HepG2 (cell line): ENCODE results near the gene NCMAP. TPM values are rescaled to one million over a fixed set of nuclear protein-coding genes. Genes with fewer than 3 reads are reported as not detected.

Source experiments
- ARID3A ChIP-seq: IDR thresholded peaks from 2 replicates; pipeline ENCODE4 v1.6.1; 2012; ENCODE audit warnings: low read depth, low read length, improper control_type of control experiment
- GABPA ChIP-seq, 2 experiments: IDR thresholded peaks; 2 replicates each; pipeline ENCODE4 v1.6.1; 2011 to 2016; ENCODE audit warnings: low read depth in 2 of 2, low read length in 1 of 2, missing biosample characterization in 1 of 2, missing genetic modification characterization in 1 of 2
- IRF2 ChIP-seq: IDR thresholded peaks from 2 replicates; pipeline ENCODE4 v1.6.1; 2018; ENCODE audit warnings: missing genetic modification reagents, missing compliant biosample characterization
- KLF9 ChIP-seq: IDR thresholded peaks from 2 replicates; pipeline ENCODE4 v1.6.1; 2016; ENCODE audit warnings: low read depth
- PLRG1 ChIP-seq: fragments of 450-650 bp; conservative IDR thresholded peaks from 2 replicates; pipeline ENCODE4 v1.6.1; 2016
- SKI ChIP-seq: fragments of 450-650 bp; IDR thresholded peaks from one replicate; pipeline ENCODE4 v1.6.1; 2018; ENCODE audit warnings: mild to moderate bottlenecking; ENCODE audit not compliant: partially characterized antibody
- ZBED4 ChIP-seq: sonication (generic); formaldehyde crosslinking; IDR thresholded peaks from 2 replicates; pipeline ENCODE4 v1.4.0; 2020; ENCODE audit warnings: missing genetic modification reagents, borderline replicate concordance
- ZFP36L1 ChIP-seq: sonication (generic); formaldehyde crosslinking; IDR thresholded peaks from 2 replicates; pipeline ENCODE4 v1.8.0; 2022; ENCODE audit warnings: mild to moderate bottlenecking, missing genetic modification reagents, moderate library complexity
- ZFX ChIP-seq: sonication (generic); formaldehyde crosslinking; IDR thresholded peaks from 2 replicates; pipeline ENCODE4 v1.4.0; 2020; ENCODE audit warnings: mild to moderate bottlenecking, low read depth, missing genetic modification reagents, moderate library complexity
- ZNF747 ChIP-seq: sonication (generic); formaldehyde crosslinking; IDR thresholded peaks from 2 replicates; pipeline ENCODE4 v1.8.1; 2023; ENCODE audit warnings: missing genetic modification reagents, mild to moderate bottlenecking, borderline replicate concordance
- ZSCAN9 ChIP-seq: IDR thresholded peaks from 2 replicates; pipeline ENCODE4 v1.6.1; 2016; ENCODE audit warnings: borderline replicate concordance
- polyA plus RNA-seq, 8 experiments: library from polyadenylated mRNA; depleted of rRNA in 3 of 8; stranded (reverse) in 7 of 8; unstranded in 1 of 8; fragments of >200 nt; fragmentation: Illumina TruSeq in 4 of 8; extraction: Trizol in 4 of 8; gene quantifications; 2 replicates each; pipeline versions ENCODE4 v1.2.1 to v1.2.3, GENCODE V29; 2011 to 2016; ENCODE audit warnings: low read depth in 4 of 8, missing spikeins in 1 of 8, mixed read lengths in 1 of 8; ENCODE audit not compliant: insufficient read depth in 1 of 8
- total RNA-seq, 5 experiments: library from RNA; depleted of rRNA; stranded (reverse); fragments of >200 nt; fragmentation: Illumina TruSeq; extraction: Trizol; gene quantifications; 2 replicates each; pipeline ENCODE4 v1.2.3, GENCODE V29; 2016; ENCODE audit warnings: low read depth in 1 of 5
- TF ChIP-seq, protein P1 (sequence below): sonication (generic); formaldehyde crosslinking; IDR thresholded peaks from 2 replicates; pipeline ENCODE4 v1.5.0; 2020; ENCODE audit warnings: missing genetic modification reagents
- TF ChIP-seq, protein P2 (sequence below): sonication (generic); formaldehyde crosslinking; IDR thresholded peaks from 2 replicates; pipeline ENCODE4 v1.8.1; 2023; ENCODE audit warnings: mild to moderate bottlenecking, missing genetic modification reagents, borderline replicate concordance
- TF ChIP-seq, protein P3 (sequence below): sonication (generic); formaldehyde crosslinking; IDR thresholded peaks from 2 replicates; pipeline ENCODE4 v1.9.0; 2021; ENCODE audit warnings: mild to moderate bottlenecking, missing genetic modification reagents

The NCMAP gene
- total and polyA plus RNA-seq, 2 of the 13 experiments (the other 11 are each of a cell fraction or from before 2014, with no cell fraction given): 2.7 to 20.0 TPM

DNA sequence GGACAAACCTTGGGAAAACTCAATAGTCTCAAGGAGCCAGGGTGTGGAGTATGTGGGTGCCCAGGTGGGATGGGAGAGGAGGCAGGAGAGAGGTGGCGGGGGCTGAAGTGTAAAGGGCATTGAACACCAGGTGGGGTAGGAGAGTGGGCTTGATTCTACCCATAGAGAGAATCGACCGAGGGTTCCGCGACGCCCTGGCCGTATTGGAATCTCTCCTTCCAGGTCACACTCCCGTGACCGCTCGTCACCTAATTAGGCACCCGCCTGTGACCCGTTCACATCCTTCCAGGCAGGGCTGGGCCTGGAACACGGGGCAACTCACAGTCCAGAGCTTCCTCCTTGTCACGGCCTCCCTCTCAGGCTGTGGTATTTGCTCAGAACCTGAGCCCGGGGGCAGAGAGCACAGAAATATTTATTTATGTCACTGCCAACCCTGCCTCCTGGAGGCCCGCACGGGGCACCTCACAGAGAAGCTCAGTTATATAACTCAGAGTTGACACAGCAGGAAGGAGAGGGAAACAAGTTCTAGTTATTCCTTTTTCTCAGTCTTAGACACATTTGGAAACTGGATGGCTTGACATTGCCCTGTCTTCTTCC, 12.0 kb downstream of the NCMAP start (continued):
- TF ChIP-seq, protein P1, sequence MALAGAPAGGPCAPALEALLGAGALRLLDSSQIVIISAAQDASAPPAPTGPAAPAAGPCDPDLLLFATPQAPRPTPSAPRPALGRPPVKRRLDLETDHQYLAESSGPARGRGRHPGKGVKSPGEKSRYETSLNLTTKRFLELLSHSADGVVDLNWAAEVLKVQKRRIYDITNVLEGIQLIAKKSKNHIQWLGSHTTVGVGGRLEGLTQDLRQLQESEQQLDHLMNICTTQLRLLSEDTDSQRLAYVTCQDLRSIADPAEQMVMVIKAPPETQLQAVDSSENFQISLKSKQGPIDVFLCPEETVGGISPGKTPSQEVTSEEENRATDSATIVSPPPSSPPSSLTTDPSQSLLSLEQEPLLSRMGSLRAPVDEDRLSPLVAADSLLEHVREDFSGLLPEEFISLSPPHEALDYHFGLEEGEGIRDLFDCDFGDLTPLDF (CRISPR knock-in tag): 0 out of 2 replicates have a peak, but pooled peaks have one; percentile 24
- TF ChIP-seq GABPA (IDR thresholded peaks at IDR 0.05; ENCODE audit: low read depth, low read length) (no peak), GABPA (CRISPR knock-in tag; IDR thresholded peaks at IDR 0.05; ENCODE audit: low read depth) (peak; percentile 48), IRF2 (CRISPR knock-in tag) (peak; percentile 45; the same call in 1 of the 2 replicates), ZSCAN9 (CRISPR knock-in tag) (peak; percentile 70), ZNF747 (CRISPR knock-in tag) (peak; percentile 24; the same call in 1 of the 2 replicates), PLRG1 (no peak), SKI (peak; percentile 72), KLF9 (CRISPR knock-in tag) (0 out of 2 replicates have a peak, but pooled peaks have one; percentile 33), ZFX (CRISPR knock-in tag) (peak; percentile 87), ZFP36L1 (CRISPR knock-in tag) (peak; percentile 65; the same call in 1 of the 2 replicates), ARID3A (peak; percentile 82), ZBED4 (CRISPR knock-in tag) (peak; percentile 90)
- TF ChIP-seq, protein P2, sequence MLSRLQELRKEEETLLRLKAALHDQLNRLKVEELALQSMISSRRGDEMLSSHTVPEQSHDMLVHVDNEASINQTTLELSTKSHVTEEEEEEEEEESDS (CRISPR knock-in tag): 0 out of 2 replicates have a peak, but pooled peaks have one; percentile 67
- TF ChIP-seq, protein P3, sequence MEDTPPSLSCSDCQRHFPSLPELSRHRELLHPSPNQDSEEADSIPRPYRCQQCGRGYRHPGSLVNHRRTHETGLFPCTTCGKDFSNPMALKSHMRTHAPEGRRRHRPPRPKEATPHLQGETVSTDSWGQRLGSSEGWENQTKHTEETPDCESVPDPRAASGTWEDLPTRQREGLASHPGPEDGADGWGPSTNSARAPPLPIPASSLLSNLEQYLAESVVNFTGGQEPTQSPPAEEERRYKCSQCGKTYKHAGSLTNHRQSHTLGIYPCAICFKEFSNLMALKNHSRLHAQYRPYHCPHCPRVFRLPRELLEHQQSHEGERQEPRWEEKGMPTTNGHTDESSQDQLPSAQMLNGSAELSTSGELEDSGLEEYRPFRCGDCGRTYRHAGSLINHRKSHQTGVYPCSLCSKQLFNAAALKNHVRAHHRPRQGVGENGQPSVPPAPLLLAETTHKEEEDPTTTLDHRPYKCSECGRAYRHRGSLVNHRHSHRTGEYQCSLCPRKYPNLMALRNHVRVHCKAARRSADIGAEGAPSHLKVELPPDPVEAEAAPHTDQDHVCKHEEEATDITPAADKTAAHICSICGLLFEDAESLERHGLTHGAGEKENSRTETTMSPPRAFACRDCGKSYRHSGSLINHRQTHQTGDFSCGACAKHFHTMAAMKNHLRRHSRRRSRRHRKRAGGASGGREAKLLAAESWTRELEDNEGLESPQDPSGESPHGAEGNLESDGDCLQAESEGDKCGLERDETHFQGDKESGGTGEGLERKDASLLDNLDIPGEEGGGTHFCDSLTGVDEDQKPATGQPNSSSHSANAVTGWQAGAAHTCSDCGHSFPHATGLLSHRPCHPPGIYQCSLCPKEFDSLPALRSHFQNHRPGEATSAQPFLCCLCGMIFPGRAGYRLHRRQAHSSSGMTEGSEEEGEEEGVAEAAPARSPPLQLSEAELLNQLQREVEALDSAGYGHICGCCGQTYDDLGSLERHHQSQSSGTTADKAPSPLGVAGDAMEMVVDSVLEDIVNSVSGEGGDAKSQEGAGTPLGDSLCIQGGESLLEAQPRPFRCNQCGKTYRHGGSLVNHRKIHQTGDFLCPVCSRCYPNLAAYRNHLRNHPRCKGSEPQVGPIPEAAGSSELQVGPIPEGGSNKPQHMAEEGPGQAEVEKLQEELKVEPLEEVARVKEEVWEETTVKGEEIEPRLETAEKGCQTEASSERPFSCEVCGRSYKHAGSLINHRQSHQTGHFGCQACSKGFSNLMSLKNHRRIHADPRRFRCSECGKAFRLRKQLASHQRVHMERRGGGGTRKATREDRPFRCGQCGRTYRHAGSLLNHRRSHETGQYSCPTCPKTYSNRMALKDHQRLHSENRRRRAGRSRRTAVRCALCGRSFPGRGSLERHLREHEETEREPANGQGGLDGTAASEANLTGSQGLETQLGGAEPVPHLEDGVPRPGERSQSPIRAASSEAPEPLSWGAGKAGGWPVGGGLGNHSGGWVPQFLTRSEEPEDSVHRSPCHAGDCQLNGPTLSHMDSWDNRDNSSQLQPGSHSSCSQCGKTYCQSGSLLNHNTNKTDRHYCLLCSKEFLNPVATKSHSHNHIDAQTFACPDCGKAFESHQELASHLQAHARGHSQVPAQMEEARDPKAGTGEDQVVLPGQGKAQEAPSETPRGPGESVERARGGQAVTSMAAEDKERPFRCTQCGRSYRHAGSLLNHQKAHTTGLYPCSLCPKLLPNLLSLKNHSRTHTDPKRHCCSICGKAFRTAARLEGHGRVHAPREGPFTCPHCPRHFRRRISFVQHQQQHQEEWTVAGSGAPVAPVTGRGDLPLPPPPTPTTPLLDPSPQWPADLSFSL (CRISPR knock-in tag): no peak
